Measurements from ENCODE around the gene SARNP.
"Not testable (repeated sequence)": the region's sequence is repeated elsewhere in the genome, so short reads cannot be mapped to it uniquely, and the experiment has no call there.

The SARNP gene

GRCh38 chr12:55839345-55840140 lies 22.0 kb upstream of the SARNP start:
- DNase-seq (ENCODE audit: extremely low read depth in 1 of 2, low read depth in 1 of 2) = no peak

- DNase-seq (ENCODE audit: extremely low read depth in 1 of 2, low read depth in 1 of 2) = no peak
Measured at GRCh38 chr12:55838361-55838760, 20.8 kb upstream of the SARNP start.

DNA sequence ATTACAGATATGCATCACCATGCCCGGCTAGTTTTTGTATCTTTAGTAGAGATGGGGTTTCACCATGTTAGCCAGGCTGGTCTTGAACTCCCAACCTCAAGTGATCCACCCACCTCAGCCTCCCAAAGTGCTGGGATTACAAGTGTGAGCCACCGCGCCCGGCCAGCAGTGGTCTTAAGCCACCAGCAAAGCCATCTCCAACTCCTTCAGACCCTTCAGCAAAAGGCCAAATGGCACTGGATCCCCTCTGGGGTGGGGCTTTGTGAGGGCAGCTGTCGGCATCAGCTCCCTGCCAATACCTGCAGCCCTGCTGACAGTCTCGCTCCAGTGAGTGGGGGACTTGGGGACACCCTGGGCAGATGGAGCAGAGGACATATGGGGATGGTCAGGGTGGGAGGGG lies 16.9 kb upstream of the SARNP start:
- DNase-seq (ENCODE audit: extremely low read depth in 1 of 2, low read depth in 1 of 2) = not testable (repeated sequence)

GRCh38 chr12:55833056-55833455 lies 15.5 kb upstream of the SARNP start:
- DNase-seq (ENCODE audit: extremely low read depth in 1 of 2, low read depth in 1 of 2) = no peak

- no peak for DNase-seq (ENCODE audit: extremely low read depth in 1 of 2, low read depth in 1 of 2)
Measured at GRCh38 chr12:55831447-55831815, 13.9 kb upstream of the SARNP start.

DNA sequence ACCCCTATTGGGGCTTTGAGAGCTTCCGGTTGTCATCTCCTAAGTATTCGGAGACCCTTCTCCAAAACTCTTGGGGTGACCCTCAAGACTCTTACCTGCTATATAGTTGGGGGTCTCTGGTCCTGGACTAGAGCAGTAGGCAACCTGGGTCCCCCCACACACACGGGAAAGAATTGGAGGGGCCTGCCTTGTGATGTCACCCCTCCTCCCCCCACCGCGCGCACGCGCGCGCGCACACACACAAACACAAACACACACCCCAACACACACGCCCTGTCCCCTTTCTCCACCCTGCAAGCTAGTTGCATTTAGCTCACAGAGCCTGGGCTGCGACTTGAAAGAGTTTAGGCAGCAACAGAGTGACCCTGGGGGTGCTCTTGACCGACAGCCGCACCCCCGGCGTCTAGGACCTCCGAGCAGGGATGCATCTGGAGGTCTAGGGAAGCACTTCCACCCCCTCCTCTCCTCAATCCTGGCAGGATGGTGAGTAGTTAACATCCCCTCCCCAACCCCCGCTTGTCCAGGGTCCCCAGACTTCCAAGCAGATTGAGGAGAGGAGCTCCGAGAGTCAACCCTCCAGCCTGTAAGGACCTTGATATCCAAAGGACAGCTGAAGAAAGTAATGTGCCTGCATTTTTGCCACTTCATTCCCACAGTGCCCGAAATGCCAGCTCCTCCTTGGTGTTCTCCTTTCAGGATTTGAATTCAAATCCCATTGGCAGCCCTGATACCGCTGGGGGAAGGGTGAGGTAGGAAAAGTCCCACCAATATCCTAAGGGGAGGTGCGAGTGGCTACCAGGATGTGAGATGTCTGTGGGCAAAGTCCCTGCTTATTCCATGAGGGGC lies 13.3 kb upstream of the SARNP start:
- DNase-seq (ENCODE audit: extremely low read depth in 1 of 2, low read depth in 1 of 2) = peak in 1 of 2 donors; percentile 40

GRCh38 chr12:55829967-55830600 lies 12.6 kb upstream of the SARNP start:
- no peak for DNase-seq (ENCODE audit: extremely low read depth in 1 of 2, low read depth in 1 of 2)

DNA sequence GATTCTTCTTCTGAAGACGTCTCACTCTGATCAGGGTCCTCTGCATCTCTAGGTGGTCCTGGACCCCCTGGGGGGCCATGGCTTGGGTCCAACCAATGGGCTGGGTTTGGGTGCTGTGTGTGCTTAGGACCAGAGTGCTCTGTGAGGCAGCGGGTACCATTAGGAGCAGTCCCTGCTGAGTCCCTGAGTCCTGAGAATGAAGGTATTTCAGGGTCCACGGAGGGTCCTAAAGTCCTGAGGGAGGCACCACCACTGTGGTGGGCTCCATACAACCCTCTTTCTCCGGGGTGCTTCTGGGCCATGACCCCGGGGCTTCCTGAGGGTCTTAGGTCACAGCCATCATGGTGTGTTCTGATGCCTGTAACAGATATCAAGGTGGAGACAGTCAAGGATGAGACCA lies 10.8 kb upstream of the SARNP start:
- no peak for DNase-seq (ENCODE audit: extremely low read depth in 1 of 2, low read depth in 1 of 2)

DNA sequence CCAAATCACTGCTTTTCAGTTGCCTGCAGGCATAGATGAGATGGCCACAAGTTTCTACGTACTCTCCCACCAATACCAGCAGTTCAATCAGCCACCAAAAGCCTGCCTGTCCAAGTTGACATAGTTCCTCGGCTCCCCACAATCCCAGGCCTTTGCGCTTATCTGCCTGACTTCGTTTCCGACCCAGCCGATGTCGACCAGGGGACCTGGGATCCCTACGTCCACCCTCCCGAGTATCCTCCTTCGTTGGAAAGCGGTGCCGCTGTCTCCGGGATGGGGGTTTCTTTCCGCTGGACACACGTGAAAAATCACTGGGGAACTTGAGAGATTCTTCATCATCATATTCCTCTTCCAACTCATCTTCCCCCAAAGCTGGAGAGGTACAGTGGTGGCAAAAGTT lies 10.3 kb upstream of the SARNP start:
- DNase-seq (ENCODE audit: extremely low read depth in 1 of 2, low read depth in 1 of 2) = no peak

DNA sequence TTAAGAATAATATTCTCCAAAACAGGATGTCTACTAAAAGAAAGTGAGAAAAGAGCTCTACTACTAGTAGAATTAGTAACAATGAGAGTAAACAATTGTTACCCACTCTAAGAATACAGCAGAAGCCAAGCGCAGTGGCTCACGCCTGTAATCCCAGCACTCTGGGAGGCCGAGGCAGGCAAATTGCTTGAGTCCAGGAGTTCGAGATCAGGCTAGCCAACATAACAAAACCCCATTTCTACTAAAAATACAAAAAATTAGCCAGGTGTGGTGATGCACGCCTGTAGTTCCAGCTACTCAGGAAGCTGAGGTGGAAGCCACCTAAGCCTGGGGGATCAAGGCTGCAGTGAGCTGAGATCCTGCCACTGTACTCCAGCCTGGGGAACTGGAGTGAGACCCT lies 7.2 kb upstream of the SARNP start:
- DNase-seq (ENCODE audit: extremely low read depth in 1 of 2, low read depth in 1 of 2) = no peak

DNA sequence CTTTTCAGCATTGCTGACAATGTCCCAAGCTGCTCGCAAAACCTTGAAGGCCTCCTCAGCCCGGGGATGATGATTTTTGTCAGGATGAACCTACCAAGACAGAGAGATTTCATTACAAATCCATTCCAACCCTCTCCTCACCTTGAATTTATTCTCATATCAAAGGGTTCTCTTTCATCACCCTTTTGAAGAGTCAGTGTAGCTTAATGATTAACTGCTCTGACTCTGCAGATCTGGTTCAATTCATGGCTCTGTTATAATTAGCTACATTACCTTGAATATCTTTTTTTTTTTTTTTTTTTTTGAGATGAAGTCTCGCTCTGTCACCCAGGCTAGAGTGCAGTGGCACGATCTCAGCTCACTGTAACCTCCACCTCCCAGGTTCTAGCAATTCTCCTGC lies 5.9 kb upstream of the SARNP start:
- no peak for DNase-seq (ENCODE audit: extremely low read depth in 1 of 2, low read depth in 1 of 2)

- DNase-seq (ENCODE audit: extremely low read depth in 1 of 2, low read depth in 1 of 2) = no peak
Measured at GRCh38 chr12:55822228-55822627, 4.7 kb upstream of the SARNP start.

DNA sequence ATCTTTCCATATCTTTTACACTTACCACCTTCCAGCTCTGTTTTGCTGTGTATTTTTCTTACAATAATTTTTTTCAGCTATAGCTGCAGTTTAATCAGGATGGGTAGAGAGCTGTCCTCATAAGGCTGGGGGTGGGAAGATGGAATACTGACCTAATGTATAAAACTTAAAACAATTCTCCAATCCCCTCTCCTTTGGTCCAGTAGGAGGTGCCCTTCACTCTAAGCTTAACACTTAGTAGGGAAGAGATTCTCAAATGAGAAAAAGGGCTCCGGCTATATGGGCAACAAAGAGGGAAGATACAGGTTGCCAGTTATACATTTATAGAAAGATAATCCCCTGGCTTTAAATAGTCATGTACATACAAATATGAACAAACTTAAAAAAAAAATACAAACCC lies 3.2 kb upstream of the SARNP start:
- no peak for DNase-seq (ENCODE audit: extremely low read depth in 1 of 2, low read depth in 1 of 2)

DNA sequence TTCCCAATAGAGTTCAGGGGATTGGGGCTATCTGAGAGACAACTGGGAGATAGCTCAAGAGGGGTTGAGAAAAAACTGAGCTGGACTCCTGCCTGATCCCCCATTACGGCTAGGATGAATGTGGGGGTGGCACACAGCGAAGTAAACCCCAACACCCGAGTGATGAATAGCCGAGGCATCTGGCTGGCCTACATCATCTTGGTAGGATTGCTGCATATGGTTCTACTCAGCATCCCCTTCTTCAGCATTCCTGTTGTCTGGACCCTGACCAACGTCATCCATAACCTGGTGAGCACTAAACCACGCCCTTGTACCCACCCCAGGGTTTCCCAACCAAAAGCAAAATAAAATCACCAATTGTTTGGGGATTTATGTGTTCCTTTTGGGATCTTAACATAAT lies 1.4 kb upstream of the SARNP start:
- DNase-seq (ENCODE audit: extremely low read depth in 1 of 2, low read depth in 1 of 2) = no peak

- DNase-seq (ENCODE audit: extremely low read depth in 1 of 2, low read depth in 1 of 2) = no peak
Measured at GRCh38 chr12:55818140-55818728, 710 bp upstream of the SARNP start.

GRCh38 chr12:55816881-55817344 lies 611 bp downstream of the SARNP start:
- no peak for DNase-seq (ENCODE audit: extremely low read depth in 1 of 2, low read depth in 1 of 2)

DNA sequence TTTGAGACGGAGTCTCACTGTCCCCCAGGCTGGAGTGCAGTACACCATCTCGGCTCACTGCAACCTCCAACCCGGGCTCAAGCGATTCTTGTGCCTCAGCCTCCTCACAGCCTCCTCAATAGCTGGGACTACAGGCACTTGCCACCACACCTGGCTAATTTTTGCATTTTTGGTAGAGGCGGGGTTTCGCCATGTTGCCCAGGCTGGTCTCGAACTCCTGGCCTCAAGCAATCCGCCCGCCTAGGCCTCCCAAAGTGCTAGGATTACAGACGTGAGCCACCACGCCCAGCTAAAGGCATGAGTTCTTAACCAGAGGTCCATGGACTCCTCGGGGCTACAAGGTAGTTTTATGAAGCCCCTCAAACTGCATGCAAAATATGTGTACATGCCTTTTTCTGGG lies 2.1 kb downstream of the SARNP start:
- no peak for DNase-seq (ENCODE audit: extremely low read depth in 1 of 2, low read depth in 1 of 2)

DNA sequence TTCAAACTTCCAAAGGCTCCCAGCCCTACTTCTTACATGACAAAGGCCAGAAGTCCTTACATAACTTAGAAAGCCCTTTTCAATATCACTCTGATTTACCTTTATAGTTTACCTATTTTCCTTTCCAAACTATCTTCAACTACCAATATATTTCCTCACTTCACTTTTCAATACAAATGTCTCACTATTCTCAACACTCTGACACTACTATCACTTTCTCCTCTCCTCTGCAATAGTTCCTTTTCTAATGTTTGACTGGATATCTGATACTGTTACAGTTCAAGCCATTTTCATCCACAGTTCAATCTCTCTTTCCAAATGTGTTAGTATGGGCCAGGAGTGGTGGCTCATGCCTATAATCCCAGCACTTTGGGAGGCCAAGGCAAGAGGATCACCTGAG lies 3.3 kb downstream of the SARNP start:
- DNase-seq (ENCODE audit: extremely low read depth in 1 of 2, low read depth in 1 of 2) = no peak

DNA sequence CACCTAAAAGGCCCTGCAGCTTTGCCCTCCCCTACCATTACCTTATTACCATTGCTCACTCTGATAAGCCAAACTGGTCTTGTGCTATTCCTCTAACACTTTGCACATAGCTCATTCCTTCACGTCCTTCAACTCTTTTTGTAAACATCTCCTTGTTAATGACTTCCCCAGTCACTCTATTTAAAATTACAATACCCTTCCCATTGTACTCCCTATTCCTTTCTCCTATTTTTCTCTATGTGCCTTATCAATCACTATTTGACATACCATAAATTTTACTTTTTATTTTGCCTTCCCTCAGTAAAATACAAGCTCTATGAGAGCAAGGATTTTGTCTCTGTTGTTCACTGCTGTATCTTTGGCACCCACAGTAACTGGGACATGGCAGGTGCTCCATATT lies 5.4 kb downstream of the SARNP start:
- no peak for DNase-seq (ENCODE audit: extremely low read depth in 1 of 2, low read depth in 1 of 2)

DNA sequence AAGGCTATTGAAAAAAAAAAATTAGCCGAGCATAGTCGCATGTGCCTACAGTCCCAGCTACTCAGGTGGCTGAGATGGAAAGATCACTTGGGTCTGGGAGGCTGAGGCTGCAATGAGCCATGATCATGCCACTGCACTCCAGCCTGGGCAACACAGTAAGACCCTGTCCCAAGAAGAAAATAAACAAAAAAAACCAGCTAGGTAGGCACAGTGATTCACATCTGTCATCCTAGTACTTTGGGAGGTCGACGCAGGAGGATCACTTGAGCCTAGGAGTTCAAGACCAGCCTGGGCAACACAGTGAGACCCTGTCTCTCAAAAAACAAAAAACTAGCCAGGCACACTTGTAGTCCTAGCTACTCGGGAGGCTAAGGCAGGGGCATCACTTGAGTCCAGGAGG lies 8.2 kb downstream of the SARNP start:
- no peak for DNase-seq (ENCODE audit: extremely low read depth in 1 of 2, low read depth in 1 of 2)

- no peak for DNase-seq (ENCODE audit: extremely low read depth in 1 of 2, low read depth in 1 of 2)
Measured at GRCh38 chr12:55806982-55807381, 10.5 kb downstream of the SARNP start.

Measured in activated CD8-positive, alpha-beta memory T cell treated with anti-CD3 and anti-CD28 coated beads for 1 hour (primary cell).